GM12873 (cell line): ENCODE data around the gene ACTR6.

ENCODE experiments used
- CTCF ChIP-seq: IDR thresholded peaks from 2 replicates; pipeline ENCODE4 v1.5.1; 2012; ENCODE audit warnings: low read depth, mild to moderate bottlenecking, moderate library complexity, low read length, control low read depth; ENCODE audit not compliant: insufficient read depth; ENCODE audit errors: missing control alignments

Gene ACTR6

GRCh38 chr12:100170313-100170858, 30.2 kb upstream of the ACTR6 start:
- TF ChIP-seq CTCF: no peak

- no peak for TF ChIP-seq CTCF
Measured at GRCh38 chr12:100171248-100171647, 29.4 kb upstream of the ACTR6 start.

- TF ChIP-seq CTCF: no peak
Measured at GRCh38 chr12:100173111-100173510, 27.5 kb upstream of the ACTR6 start.

GRCh38 chr12:100174495-100174894, 26.1 kb upstream of the ACTR6 start:
- TF ChIP-seq CTCF: no peak

GRCh38 chr12:100179252-100179651, 21.4 kb upstream of the ACTR6 start:
- TF ChIP-seq CTCF: no peak

- TF ChIP-seq CTCF: no peak
Measured at GRCh38 chr12:100184549-100185145, 16.0 kb upstream of the ACTR6 start.

GRCh38 chr12:100185361-100185894, 15.2 kb upstream of the ACTR6 start:
- peak; percentile 5 for TF ChIP-seq CTCF
